Measurements from ENCODE around the gene NAA60.
"Not testable (repeated sequence)": the region's sequence is repeated elsewhere in the genome, so short reads cannot be mapped to it uniquely, and the experiment has no call there.

Gene NAA60

GRCh38 chr16:3481696-3482658 lies 38.5 kb downstream of the NAA60 start:
- FAIRE-seq (no peak), DNase-seq (ENCODE audit: insufficient read length, low spot score) (no peak)

- no peak for FAIRE-seq
- no peak for DNase-seq (ENCODE audit: insufficient read length, low spot score)
These were observed 39.3 kb downstream of the NAA60 start for GRCh38 chr16:3482659-3483241.

- DNase-seq (ENCODE audit: insufficient read length, low spot score), result no peak
- no peak for FAIRE-seq
These were observed 41.0 kb downstream of the NAA60 start for GRCh38 chr16:3484318-3485096.

- DNase-seq (ENCODE audit: insufficient read length, low spot score) (no peak), FAIRE-seq (no peak)
These were observed 41.7 kb downstream of the NAA60 start for GRCh38 chr16:3485097-3485745.

GRCh38 chr16:3485821-3486505 lies 42.5 kb downstream of the NAA60 start:
- FAIRE-seq, result no peak
- no peak for DNase-seq (ENCODE audit: insufficient read length, low spot score)

GRCh38 chr16:3486506-3487215 lies 43.2 kb downstream of the NAA60 start:
- no peak for DNase-seq (ENCODE audit: insufficient read length, low spot score)
- FAIRE-seq, result no peak

GRCh38 chr16:3487521-3488410 lies 44.3 kb downstream of the NAA60 start:
- no peak for DNase-seq (ENCODE audit: insufficient read length, low spot score)
- no peak for FAIRE-seq

GRCh38 chr16:3488801-3489200 lies 45.3 kb downstream of the NAA60 start:
- DNase-seq (ENCODE audit: insufficient read length, low spot score) (no peak), FAIRE-seq (no peak)

GRCh38 chr16:3490911-3491629 lies 47.6 kb downstream of the NAA60 start:
- no peak for DNase-seq (ENCODE audit: insufficient read length, low spot score)
- no peak for FAIRE-seq

- DNase-seq (ENCODE audit: insufficient read length, low spot score), result no peak
- FAIRE-seq, result no peak
These were observed 48.9 kb downstream of the NAA60 start for GRCh38 chr16:3492356-3492755.

GRCh38 chr16:3494386-3494973 lies 51.0 kb downstream of the NAA60 start:
- FAIRE-seq (no peak), DNase-seq (ENCODE audit: insufficient read length, low spot score) (no peak)

- no peak for DNase-seq (ENCODE audit: insufficient read length, low spot score)
- FAIRE-seq, result no peak
These were observed 51.7 kb downstream of the NAA60 start, which contains the start of gene C16orf90 for GRCh38 chr16:3495176-3495575. TSS of gene C16orf90 (minus strand) at chr16:3495489. CDS start at chr16:3495421, 68 bp downstream.

GRCh38 chr16:3496386-3496785 lies 52.9 kb downstream of the NAA60 start:
- no peak for FAIRE-seq
- no peak for DNase-seq (ENCODE audit: insufficient read length, low spot score)

- FAIRE-seq, result no peak
- DNase-seq (ENCODE audit: insufficient read length, low spot score), result no peak
These were observed 54.3 kb downstream of the NAA60 start for GRCh38 chr16:3497771-3498170.

- FAIRE-seq (no peak), DNase-seq (ENCODE audit: insufficient read length, low spot score) (no peak)
These were observed 55.5 kb downstream of the NAA60 start for GRCh38 chr16:3498988-3499387.

- not testable (repeated sequence) for FAIRE-seq; DNase-seq (ENCODE audit: insufficient read length, low spot score)
These were observed 57.9 kb downstream of the NAA60 start for GRCh38 chr16:3501412-3501761.

GRCh38 chr16:3501783-3502400 lies 58.4 kb downstream of the NAA60 start:
- FAIRE-seq (peak; percentile 18), DNase-seq (ENCODE audit: insufficient read length, low spot score) (no peak)
